ENCODE results near the gene EED.
"Not testable (repeated sequence)": the region's sequence is repeated elsewhere in the genome, so short reads cannot be mapped to it uniquely, and the experiment has no call there.

Gene EED

GRCh38 chr11:86219311-86220193 lies 25.0 kb upstream of the EED start:
- no peak for DNase-seq

- DNase-seq: no peak
Observed at GRCh38 chr11:86220653-86221052, 23.9 kb upstream of the EED start.

- DNase-seq: no peak
Observed at GRCh38 chr11:86222081-86222480, 22.5 kb upstream of the EED start.

- DNase-seq: not testable (repeated sequence)
Observed at GRCh38 chr11:86224575-86224974, 20.0 kb upstream of the EED start.

GRCh38 chr11:86225344-86225743 lies 19.2 kb upstream of the EED start:
- DNase-seq: not testable (repeated sequence)

GRCh38 chr11:86228269-86229038 lies 16.1 kb upstream of the EED start:
- DNase-seq: no peak

- DNase-seq: not testable (repeated sequence)
Observed at GRCh38 chr11:86229039-86229330, 15.6 kb upstream of the EED start.

- DNase-seq: no peak
Observed at GRCh38 chr11:86230179-86230804, 14.3 kb upstream of the EED start.

GRCh38 chr11:86230921-86231434 lies 13.6 kb upstream of the EED start:
- no peak for DNase-seq

- no peak for DNase-seq
Observed at GRCh38 chr11:86232556-86232955, 12.0 kb upstream of the EED start.

GRCh38 chr11:86234831-86235461 lies 9.6 kb upstream of the EED start:
- DNase-seq: no peak

- DNase-seq: no peak
Observed at GRCh38 chr11:86237267-86237804, 7.2 kb upstream of the EED start.

GRCh38 chr11:86240164-86240563 lies 4.4 kb upstream of the EED start:
- DNase-seq: no peak

GRCh38 chr11:86241956-86242535 lies 2.5 kb upstream of the EED start:
- no peak for DNase-seq

GRCh38 chr11:86243396-86243795 lies 1.2 kb upstream of the EED start:
- DNase-seq: no peak

GRCh38 chr11:86244063-86244521 lies 461 bp upstream of the EED start:
- DNase-seq: no peak

- DNase-seq: peak; percentile 60
Observed at GRCh38 chr11:86245369-86246292, 1.1 kb downstream of the EED start.

GRCh38 chr11:86246293-86246675 lies 1.7 kb downstream of the EED start:
- DNase-seq: no peak

- DNase-seq: no peak
Observed at GRCh38 chr11:86247608-86248007, 3.1 kb downstream of the EED start.

GRCh38 chr11:86248609-86249008 lies 4.1 kb downstream of the EED start:
- no peak for DNase-seq

All from DMS79 treated with DMSO at 0.1 percent for 48 hours (cell line).